Right lobe of liver (tissue), 6 donors: Measurements from ENCODE around the gene PLEKHG2. TPM values are rescaled to one million over a fixed set of nuclear protein-coding genes. Genes with fewer than 3 reads are reported as not detected.

Experiments
- ATAC-seq, 4 donors: fragments of 200-7000 bp; cut with Tn5 transposase; one replicate each; pipeline ENCODE4 v1.9.1; 2020; ENCODE audit warnings: mild to moderate bottlenecking in 4 of 4, moderate library complexity in 4 of 4
- DNase-seq, 3 donors: peaks; one replicate each; pipeline ENCODE4 v3.0.0-alpha.2; 2020
- H3K27ac ChIP-seq, 3 donors: fragments of 200-600 bp; one replicate each; pipeline ENCODE4 v1.8.0; 2022
- H3K27me3 ChIP-seq, 2 donors: fragments of 200-600 bp; one replicate each; pipeline ENCODE4 v1.8.0; 2022
- H3K36me3 ChIP-seq, 4 donors: fragments of 200-600 bp; sonication (generic) in 1 of 4; one replicate each; pipeline versions ENCODE4 v1.5.1 to v1.8.0; 2017 to 2022; ENCODE audit warnings: control low read depth in 1 of 4
- H3K4me1 ChIP-seq, 4 donors: fragments of 200-600 bp; sonication (generic) in 1 of 4; one replicate each; pipeline versions ENCODE4 v1.5.1 to v1.8.0; 2017 to 2022; ENCODE audit warnings: control low read depth in 1 of 4
- H3K4me3 ChIP-seq, 3 donors: fragments of 200-600 bp; one replicate each; pipeline ENCODE4 v1.8.0; 2022
- H3K9me3 ChIP-seq, 4 donors: fragments of 200-600 bp; sonication (generic) in 1 of 4; one replicate each; pipeline versions ENCODE4 v1.5.1 to v1.8.0; 2017 to 2022; ENCODE audit warnings: control low read depth in 1 of 4
- POLR2A ChIP-seq: fragments of 450-650 bp; IDR thresholded peaks from one replicate; pipeline ENCODE4 v1.6.1; 2017; ENCODE audit warnings: antibody characterized with exemption, mild to moderate bottlenecking
- WGBS: methylation state at CpG from one replicate; pipeline ENCODE4 v1.1.6; 2018; ENCODE audit warnings: low coverage, low lambda C conversion rate; ENCODE audit not compliant: insufficient coverage; ENCODE audit errors: missing lambda C conversion rate; 5-methylcytosine and 5-hydroxymethylcytosine counted together
- intact Hi-C, 2 donors: fragments of 100-400 bp; cut with DNase I; formaldehyde crosslinking; loops; one replicate each; pipeline versions ENCODE4 v1.11.2 to v1.14.1; 2022
- long read RNA-seq: library from polyadenylated mRNA; unstranded; transcript quantifications from one replicate; pipeline ENCODE4 v2.0.0, GENCODE V29; 2019
- total RNA-seq, 6 experiments: library from RNA; depleted of rRNA in 2 of 6; stranded (reverse); fragments of >200 nt in 2 of 6; fragmentation: NEBNext Ultra II Directional in 3 of 6; extraction: Animal tissue kit (Norgen Biotek cat#: 25700) in 3 of 6; gene quantifications; one replicate each; pipeline versions ENCODE4 v1.1.0 to v1.2.4, GENCODE V29; 2016 to 2023
- TF ChIP-seq, protein P1 (sequence below), 4 donors: fragments of 200-600 bp in 3 of 4; fragments of 450-650 bp in 1 of 4; IDR thresholded peaks; one replicate each; pipeline versions ENCODE4 v1.5.1 to v1.8.0; 2016 to 2022; ENCODE audit warnings: antibody characterized with exemption in 4 of 4, mild to moderate bottlenecking in 2 of 4
- donor health status: DM: no; HTN: yes; CAD: no.
- donor health status: DM: no; HTN: no; CAD: no.
- donor health status: DM: no; HTN: no; CAD: no.
- donor health status: DM: no; HTN: yes; CAD: no.
- donor health status: DM: no; HTN: yes; CAD: no.

PLEKHG2 gene
- total RNA-seq, result 10 to 100 TPM in 1 of 6 experiments, 1 to 10 TPM in 5; 1.6 to 15.0 (median 6.3) TPM
- long read RNA-seq, result 0 reads

- Histone ChIP-seq H3K36me3 (peaks cover 0 to 11% (median 7%) of the 10 kb centered on the region in 4 donors), H3K27me3 (no peaks in the 10 kb centered on the region), H3K4me3 (peak within 1 kb of the TSS; percentile 59 to 99 (median 81)), H3K27ac (peak within 1 kb of the TSS; percentile 93 to 100 (median 99)), H3K9me3 (no peaks in the 10 kb centered on the region), H3K4me1 (peaks cover 0 to 12% (median 2%) of the 10 kb centered on the region in 4 donors)
- 0% methylated on average over 14 of the region's 60 CpGs for WGBS
- ATAC-seq (peak; percentile 46 to 66 (median 57)), DNase-seq (peak; percentile 95 to 96 (median 96))
- intact Hi-C loops, result no loop called here
- TF ChIP-seq, protein P1, sequence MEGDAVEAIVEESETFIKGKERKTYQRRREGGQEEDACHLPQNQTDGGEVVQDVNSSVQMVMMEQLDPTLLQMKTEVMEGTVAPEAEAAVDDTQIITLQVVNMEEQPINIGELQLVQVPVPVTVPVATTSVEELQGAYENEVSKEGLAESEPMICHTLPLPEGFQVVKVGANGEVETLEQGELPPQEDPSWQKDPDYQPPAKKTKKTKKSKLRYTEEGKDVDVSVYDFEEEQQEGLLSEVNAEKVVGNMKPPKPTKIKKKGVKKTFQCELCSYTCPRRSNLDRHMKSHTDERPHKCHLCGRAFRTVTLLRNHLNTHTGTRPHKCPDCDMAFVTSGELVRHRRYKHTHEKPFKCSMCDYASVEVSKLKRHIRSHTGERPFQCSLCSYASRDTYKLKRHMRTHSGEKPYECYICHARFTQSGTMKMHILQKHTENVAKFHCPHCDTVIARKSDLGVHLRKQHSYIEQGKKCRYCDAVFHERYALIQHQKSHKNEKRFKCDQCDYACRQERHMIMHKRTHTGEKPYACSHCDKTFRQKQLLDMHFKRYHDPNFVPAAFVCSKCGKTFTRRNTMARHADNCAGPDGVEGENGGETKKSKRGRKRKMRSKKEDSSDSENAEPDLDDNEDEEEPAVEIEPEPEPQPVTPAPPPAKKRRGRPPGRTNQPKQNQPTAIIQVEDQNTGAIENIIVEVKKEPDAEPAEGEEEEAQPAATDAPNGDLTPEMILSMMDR (IDR thresholded peaks at IDR 0.05), result peak; percentile 82 to 87 (median 85)
- TF ChIP-seq POLR2A, result peak; percentile 86
These were observed at the start of gene PLEKHG2 for GRCh38 chr19:39412100-39412866. Gene PLEKHG2, plus strand, starts transcription at chr19:39412669. Its CDS starts 1,418 bp downstream, at chr19:39414087.

- TF ChIP-seq, protein P1 (IDR thresholded peaks at IDR 0.05), result no peak
- no peak for TF ChIP-seq POLR2A
- DNase-seq, result peak in 1 of 3 donors; percentile 62
- Histone ChIP-seq H3K27ac (peak overlapping the region in 2 of 3 donors; percentile 1 to 17), H3K36me3 (peaks cover 0 to 34% (median 12%) of the 10 kb centered on the region in 4 donors), H3K4me1 (peaks cover 0 to 14% (median 4%) of the 10 kb centered on the region in 4 donors), H3K4me3 (no peak overlapping the region), H3K27me3 (no peaks in the 10 kb centered on the region), H3K9me3 (no peaks in the 10 kb centered on the region)
- peak; percentile 85 to 97 (median 93) for ATAC-seq
- WGBS, result 64% methylated on average over 4 of the region's 6 CpGs
- intact Hi-C loops, result no loop called here
These were observed 49.5 kb upstream of the PLEKHG2 start for GRCh38 chr19:39362682-39363657.

DNA sequence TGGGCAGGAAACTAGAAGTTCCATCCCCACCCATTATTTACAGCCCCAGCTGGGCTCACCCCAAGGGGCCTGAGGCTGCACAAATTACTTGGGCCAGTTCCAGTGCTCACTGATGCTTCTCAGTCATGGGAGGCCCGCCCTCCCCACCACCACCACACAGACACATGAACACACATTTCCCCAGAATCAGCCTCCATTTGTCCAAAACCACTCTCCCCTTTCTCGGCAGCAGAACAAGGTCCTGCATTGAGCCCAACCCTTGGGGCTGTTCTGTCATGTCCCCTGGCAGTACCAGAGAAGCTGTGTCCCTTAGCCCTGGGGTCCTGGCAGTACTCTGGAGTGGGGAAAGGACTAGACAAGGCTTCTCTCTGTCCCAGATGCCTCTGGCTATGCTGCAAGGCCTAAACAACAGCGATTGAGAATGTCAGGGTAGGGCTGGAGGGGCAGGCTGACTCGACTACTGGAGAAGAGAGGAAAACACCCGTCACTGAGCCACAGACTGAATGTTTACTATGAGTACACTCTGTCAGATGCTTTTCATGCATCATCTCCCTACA lies 48.5 kb upstream of the PLEKHG2 start:
- no peak overlapping the region for H3K4me3 ChIP-seq
- TF ChIP-seq, protein P1 (IDR thresholded peaks at IDR 0.05), result no peak
- TF ChIP-seq POLR2A, result no peak
- ATAC-seq, result peak in 1 of 4 donors; percentile 7
- H3K4me1 ChIP-seq, result peaks cover 0 to 14% (median 4%) of the 10 kb centered on the region in 4 donors
- 63% methylated on average over 4 of the region's 5 CpGs for WGBS
- no peaks in the 10 kb centered on the region for H3K27me3 ChIP-seq
- intact Hi-C loops, result no loop called here
- no peak overlapping the region for H3K27ac ChIP-seq
- no peak for DNase-seq
- peaks cover 0 to 27% (median 10%) of the 10 kb centered on the region in 4 donors for H3K36me3 ChIP-seq
- no peaks in the 10 kb centered on the region for H3K9me3 ChIP-seq

DNA sequence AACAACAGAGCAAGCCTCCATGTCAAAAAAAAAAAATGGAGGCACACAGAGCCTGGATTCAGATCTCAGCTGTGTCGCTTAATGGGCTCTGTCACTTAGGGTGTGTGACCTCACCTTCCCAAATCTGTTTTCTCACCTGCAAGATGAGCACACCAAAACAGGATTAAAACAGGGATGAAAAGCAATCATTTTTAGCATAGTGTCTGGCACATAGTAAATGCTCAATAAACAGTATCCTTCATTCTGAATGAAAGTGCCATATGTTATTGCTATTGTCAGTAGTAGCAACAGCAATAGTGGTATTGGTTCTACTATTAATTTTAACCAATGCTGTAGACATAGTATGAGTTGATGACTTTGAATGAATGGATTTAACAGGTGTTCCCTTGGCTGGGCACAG lies 46.9 kb upstream of the PLEKHG2 start:
- WGBS, result 100% methylated on average over 1 of the region's 1 CpG
- H3K36me3 ChIP-seq, result peaks cover 0 to 27% (median 8%) of the 10 kb centered on the region in 4 donors

More for the DNA sequence above, 46.9 kb upstream of the PLEKHG2 start:
- TF ChIP-seq, protein P1 (IDR thresholded peaks at IDR 0.05), result no peak
- TF ChIP-seq POLR2A, result no peak
- Histone ChIP-seq H3K4me1 (peaks cover 0 to 14% (median 4%) of the 10 kb centered on the region in 4 donors), H3K27ac (no peak overlapping the region), H3K27me3 (no peaks in the 10 kb centered on the region), H3K9me3 (no peaks in the 10 kb centered on the region), H3K4me3 (no peak overlapping the region)
- intact Hi-C loops, result no loop called here
- ATAC-seq (no peak), DNase-seq (no peak)
